ENCODE measurements around the gene PSMD10.
A peak's percentile ranks its signal among the peaks of the same experiment; 100 is the strongest.

Gene PSMD10

DNA sequence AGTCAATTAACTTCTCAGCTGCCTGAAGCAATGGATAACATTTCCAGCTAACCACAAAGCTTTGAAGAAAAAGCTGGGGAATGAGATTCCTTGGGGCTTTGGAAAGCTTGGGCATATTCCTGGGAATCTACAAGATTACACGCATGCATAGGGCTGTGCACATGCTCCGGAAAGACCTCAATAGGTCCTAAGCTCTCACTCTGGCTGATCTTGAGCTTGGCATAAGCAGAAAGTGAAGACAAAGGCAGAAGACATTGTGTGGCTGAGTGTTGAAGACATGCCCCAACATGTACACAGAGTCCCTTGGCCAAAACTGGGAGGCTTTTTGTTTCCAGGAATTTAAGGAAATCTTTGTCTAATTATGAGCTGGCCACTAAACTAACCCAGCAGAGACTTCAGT is 31.4 kb upstream of the PSMD10 start:
- no peak overlapping the region for H3K4me3 ChIP-seq (ENCODE audit: low read depth, low read length)
- H3K4me1 ChIP-seq (ENCODE audit: control insufficient read depth, insufficient read depth, low read length): peaks cover 27% of the 10 kb centered on the region
- H3K27ac ChIP-seq (ENCODE audit: low read depth, low read length): no peak overlapping the region
- H3K9ac ChIP-seq (ENCODE audit: low read depth, low read length): no peak overlapping the region
- no peaks in the 10 kb centered on the region for H3K36me3 ChIP-seq (ENCODE audit: control insufficient read depth, insufficient read depth, low read length)
- H3K27me3 ChIP-seq (ENCODE audit: control insufficient read depth, insufficient read depth, low read length): peaks cover 3% of the 10 kb centered on the region; the same call in 1 of the 2 replicates
- H3K9me3 ChIP-seq (ENCODE audit: control insufficient read depth, insufficient read depth, low read length): no peaks in the 10 kb centered on the region

DNA sequence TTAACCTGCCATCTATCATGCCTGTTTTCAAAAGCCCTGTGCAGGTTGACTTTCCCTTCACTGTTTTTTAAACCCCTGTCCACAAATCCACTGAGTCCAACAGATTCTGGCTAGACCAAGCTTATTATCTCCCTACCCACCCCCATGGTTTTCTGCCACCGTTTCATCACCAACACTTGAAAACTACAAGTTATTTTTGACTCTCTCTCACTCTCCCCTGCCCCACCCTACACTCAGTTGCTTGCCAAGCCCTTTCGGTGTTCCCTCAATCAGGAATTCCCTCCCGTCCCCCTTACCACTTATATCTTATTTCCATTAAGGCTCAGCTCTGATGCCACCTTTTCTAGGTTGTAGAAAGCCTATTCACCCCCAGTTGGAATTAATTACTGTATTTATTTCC is 29.9 kb upstream of the PSMD10 start:
- Histone ChIP-seq H3K9ac (ENCODE audit: low read depth, low read length) (no peak overlapping the region), H3K27ac (ENCODE audit: low read depth, low read length) (no peak overlapping the region), H3K9me3 (ENCODE audit: control insufficient read depth, insufficient read depth, low read length) (no peaks in the 10 kb centered on the region), H3K36me3 (ENCODE audit: control insufficient read depth, insufficient read depth, low read length) (no peaks in the 10 kb centered on the region), H3K27me3 (ENCODE audit: control insufficient read depth, insufficient read depth, low read length) (peaks cover 5% of the 10 kb centered on the region; the same call in 1 of the 2 replicates), H3K4me1 (ENCODE audit: control insufficient read depth, insufficient read depth, low read length) (peaks cover 14% of the 10 kb centered on the region), H3K4me3 (ENCODE audit: low read depth, low read length) (no peak overlapping the region)

DNA sequence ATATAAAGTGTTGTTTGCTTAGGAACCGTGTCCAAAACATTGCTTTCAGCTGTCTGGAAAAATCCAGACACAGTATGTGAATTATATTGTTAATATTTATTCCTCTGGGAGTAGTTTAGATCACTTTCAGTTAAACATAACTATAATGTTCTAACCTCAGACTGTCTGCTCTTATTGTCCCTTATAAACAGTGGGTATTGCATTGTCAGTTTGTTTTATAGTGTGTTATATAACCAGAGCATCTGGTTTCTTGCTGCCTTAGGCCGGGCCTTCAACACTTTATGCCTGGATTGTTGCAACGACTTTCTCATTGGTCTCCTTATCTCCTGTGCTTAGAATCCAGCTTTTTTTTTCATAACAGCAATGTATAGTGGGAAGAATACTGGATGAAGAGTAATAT is 26.6 kb upstream of the PSMD10 start:
- no peak overlapping the region for H3K9ac ChIP-seq (ENCODE audit: low read depth, low read length)
- peaks cover 11% of the 10 kb centered on the region for H3K4me1 ChIP-seq (ENCODE audit: control insufficient read depth, insufficient read depth, low read length)
- no peak overlapping the region for H3K4me3 ChIP-seq (ENCODE audit: low read depth, low read length)
- no peaks in the 10 kb centered on the region for H3K9me3 ChIP-seq (ENCODE audit: control insufficient read depth, insufficient read depth, low read length)
- H3K27ac ChIP-seq (ENCODE audit: low read depth, low read length): no peak overlapping the region
- peaks cover 5% of the 10 kb centered on the region; the same call in 1 of the 2 replicates for H3K27me3 ChIP-seq (ENCODE audit: control insufficient read depth, insufficient read depth, low read length)
- H3K36me3 ChIP-seq (ENCODE audit: control insufficient read depth, insufficient read depth, low read length): no peaks in the 10 kb centered on the region

DNA sequence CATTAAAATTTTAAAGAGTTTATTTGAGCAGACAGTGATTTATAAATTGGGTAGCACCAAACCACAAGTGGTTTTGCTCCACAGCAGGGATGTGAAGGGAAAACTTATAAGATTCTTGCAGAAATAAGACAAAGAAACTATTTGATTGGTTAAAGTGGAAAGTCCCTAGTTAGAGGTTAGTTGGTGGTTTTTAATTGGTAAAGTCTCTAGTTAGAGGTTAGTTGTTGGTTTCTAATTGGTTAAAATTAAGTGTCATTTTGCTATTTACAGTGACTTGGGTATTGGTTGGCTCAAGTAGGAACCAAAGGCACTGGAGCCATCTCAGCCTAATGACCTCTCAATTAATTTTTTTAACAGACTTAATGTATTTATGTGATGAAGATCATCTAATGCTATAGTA is 23.2 kb upstream of the PSMD10 start:
- Histone ChIP-seq H3K9me3 (ENCODE audit: control insufficient read depth, insufficient read depth, low read length) (no peaks in the 10 kb centered on the region), H3K27me3 (ENCODE audit: control insufficient read depth, insufficient read depth, low read length) (peaks cover 2% of the 10 kb centered on the region; the same call in 1 of the 2 replicates), H3K27ac (ENCODE audit: low read depth, low read length) (no peak overlapping the region), H3K4me3 (ENCODE audit: low read depth, low read length) (no peak overlapping the region), H3K9ac (ENCODE audit: low read depth, low read length) (no peak overlapping the region), H3K36me3 (ENCODE audit: control insufficient read depth, insufficient read depth, low read length) (no peaks in the 10 kb centered on the region), H3K4me1 (ENCODE audit: control insufficient read depth, insufficient read depth, low read length) (no peaks in the 10 kb centered on the region)

DNA sequence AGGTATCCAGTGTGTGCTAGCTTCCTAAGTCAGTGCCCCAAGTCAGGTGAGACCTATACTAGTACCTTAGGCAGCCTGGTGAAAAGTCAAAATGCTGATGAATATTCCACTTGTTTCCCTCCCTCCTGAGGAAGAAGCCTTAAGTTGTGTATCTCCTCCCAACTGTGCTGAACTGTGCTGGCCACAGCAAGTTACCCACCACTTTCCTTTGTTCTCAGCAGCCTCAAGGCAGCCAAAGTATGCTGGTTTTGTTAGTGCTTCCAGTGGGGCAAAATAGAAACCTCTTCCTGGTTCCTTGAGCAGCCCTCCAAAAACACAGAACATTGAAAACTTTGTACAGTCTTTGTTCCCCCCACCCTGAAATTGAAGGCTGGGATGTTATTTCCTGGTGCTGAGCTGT is 14.1 kb upstream of the PSMD10 start:
- no peaks in the 10 kb centered on the region for H3K36me3 ChIP-seq (ENCODE audit: control insufficient read depth, insufficient read depth, low read length)
- no peaks in the 10 kb centered on the region for H3K9me3 ChIP-seq (ENCODE audit: control insufficient read depth, insufficient read depth, low read length)
- no peak overlapping the region for H3K27ac ChIP-seq (ENCODE audit: low read depth, low read length)
- H3K27me3 ChIP-seq (ENCODE audit: control insufficient read depth, insufficient read depth, low read length): no peaks in the 10 kb centered on the region
- H3K4me1 ChIP-seq (ENCODE audit: control insufficient read depth, insufficient read depth, low read length): 0 out of 2 replicates have a peak, but pooled peaks cover 6% of the 10 kb centered on the region
- no peak overlapping the region for H3K9ac ChIP-seq (ENCODE audit: low read depth, low read length)
- no peak overlapping the region for H3K4me3 ChIP-seq (ENCODE audit: low read depth, low read length)

DNA sequence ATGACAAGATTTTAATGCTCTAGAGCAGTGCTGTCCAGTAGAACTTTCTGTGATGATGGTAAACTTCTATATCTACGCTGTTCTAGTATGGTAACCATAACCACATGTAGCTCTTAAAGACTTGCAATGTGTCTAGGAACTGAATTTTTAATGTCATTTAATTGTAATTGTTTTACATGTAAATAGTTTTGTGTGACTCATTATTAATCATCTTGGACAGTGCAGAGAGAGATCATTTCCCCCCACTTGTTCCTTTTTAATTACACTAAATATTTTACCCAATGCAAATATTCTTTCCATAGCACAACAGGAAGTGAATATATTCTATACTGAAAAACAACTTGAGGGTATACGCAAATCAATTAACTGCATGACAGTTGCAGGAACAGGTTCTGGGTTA is 6.0 kb upstream of the PSMD10 start:
- H3K4me1 ChIP-seq (ENCODE audit: control insufficient read depth, insufficient read depth, low read length): no peaks in the 10 kb centered on the region
- H3K27me3 ChIP-seq (ENCODE audit: control insufficient read depth, insufficient read depth, low read length): 0 out of 2 replicates have a peak, but pooled peaks cover 7% of the 10 kb centered on the region
- no peak overlapping the region for H3K9ac ChIP-seq (ENCODE audit: low read depth, low read length)
- H3K36me3 ChIP-seq (ENCODE audit: control insufficient read depth, insufficient read depth, low read length): no peaks in the 10 kb centered on the region
- no peak overlapping the region for H3K4me3 ChIP-seq (ENCODE audit: low read depth, low read length)
- H3K27ac ChIP-seq (ENCODE audit: low read depth, low read length): no peak overlapping the region
- no peaks in the 10 kb centered on the region for H3K9me3 ChIP-seq (ENCODE audit: control insufficient read depth, insufficient read depth, low read length)

DNA sequence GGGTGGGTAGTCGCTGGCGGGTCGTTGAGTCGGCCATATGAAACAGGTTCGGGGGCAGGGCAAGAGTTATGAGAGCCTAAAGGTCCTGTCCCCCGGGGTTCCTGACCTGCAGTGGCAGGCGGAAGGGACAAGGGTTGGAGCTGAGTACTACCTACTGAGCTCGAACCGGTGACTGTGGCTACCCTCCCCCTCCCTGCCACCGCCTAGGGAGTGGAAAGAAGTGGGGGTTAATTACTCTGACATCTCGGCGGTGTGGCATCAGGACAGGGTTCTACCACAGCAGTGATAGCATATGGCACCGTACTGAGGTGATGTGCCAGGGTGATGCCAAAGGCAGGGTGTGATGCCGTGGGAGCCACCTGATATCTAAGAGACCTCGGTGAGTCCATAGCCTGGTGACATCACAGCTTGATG is 543 bp upstream of the PSMD10 start:
- Histone ChIP-seq H3K9me3 (ENCODE audit: control insufficient read depth, insufficient read depth, low read length) (no peaks in the 10 kb centered on the region), H3K4me3 (ENCODE audit: low read depth, low read length) (peak overlapping the region; percentile 94), H3K9ac (ENCODE audit: low read depth, low read length) (no peak overlapping the region), H3K27me3 (ENCODE audit: control insufficient read depth, insufficient read depth, low read length) (0 out of 2 replicates have a peak, but pooled peaks cover 7% of the 10 kb centered on the region), H3K36me3 (ENCODE audit: control insufficient read depth, insufficient read depth, low read length) (peaks cover 20% of the 10 kb centered on the region), H3K4me1 (ENCODE audit: control insufficient read depth, insufficient read depth, low read length) (no peaks in the 10 kb centered on the region), H3K27ac (ENCODE audit: low read depth, low read length) (no peak overlapping the region)

DNA sequence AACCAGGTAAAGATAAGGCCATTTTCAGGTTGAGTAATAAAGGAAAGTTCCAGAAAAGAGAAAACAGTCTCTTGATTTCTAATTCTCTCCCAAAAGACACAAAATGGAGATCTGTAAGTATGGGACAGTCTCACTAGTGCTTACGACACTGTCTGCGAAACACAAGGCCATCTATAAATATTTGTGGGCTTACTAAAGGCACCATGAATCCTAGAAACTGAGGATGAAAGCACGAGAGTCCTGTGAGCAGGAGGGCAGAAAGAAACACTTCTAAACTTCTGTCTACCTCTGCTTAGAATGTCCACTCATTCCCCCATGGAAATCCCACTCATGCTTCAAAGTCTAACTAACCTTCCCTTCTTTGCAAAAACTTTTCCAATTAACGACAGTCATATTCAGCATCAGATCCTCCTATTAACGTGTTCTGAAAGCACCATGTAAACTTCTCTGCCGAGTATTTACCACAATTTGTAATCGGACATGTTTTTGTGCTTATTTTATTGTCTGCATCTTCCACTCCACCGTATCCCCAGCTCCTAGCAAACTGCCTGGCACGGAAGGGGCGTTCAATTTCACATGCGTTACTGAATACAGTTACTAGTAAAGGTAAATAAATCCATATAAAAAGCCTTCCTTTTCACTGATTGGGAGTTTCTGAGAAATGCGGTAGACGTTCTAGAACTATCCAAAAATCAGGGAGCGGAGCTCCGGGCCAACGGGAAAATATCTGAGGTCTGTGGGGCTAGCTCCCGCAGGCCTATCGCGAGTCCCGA is 665 bp downstream of the PSMD10 start:
- Histone ChIP-seq H3K27me3 (ENCODE audit: control insufficient read depth, insufficient read depth, low read length) (0 out of 2 replicates have a peak, but pooled peaks cover 7% of the 10 kb centered on the region), H3K4me1 (ENCODE audit: control insufficient read depth, insufficient read depth, low read length) (no peaks in the 10 kb centered on the region), H3K9me3 (ENCODE audit: control insufficient read depth, insufficient read depth, low read length) (no peaks in the 10 kb centered on the region), H3K4me3 (ENCODE audit: low read depth, low read length) (peak overlapping the region; percentile 94), H3K9ac (ENCODE audit: low read depth, low read length) (peak overlapping the region; percentile 86), H3K27ac (ENCODE audit: low read depth, low read length) (peak overlapping the region; percentile 85), H3K36me3 (ENCODE audit: control insufficient read depth, insufficient read depth, low read length) (peaks cover 32% of the 10 kb centered on the region)

DNA sequence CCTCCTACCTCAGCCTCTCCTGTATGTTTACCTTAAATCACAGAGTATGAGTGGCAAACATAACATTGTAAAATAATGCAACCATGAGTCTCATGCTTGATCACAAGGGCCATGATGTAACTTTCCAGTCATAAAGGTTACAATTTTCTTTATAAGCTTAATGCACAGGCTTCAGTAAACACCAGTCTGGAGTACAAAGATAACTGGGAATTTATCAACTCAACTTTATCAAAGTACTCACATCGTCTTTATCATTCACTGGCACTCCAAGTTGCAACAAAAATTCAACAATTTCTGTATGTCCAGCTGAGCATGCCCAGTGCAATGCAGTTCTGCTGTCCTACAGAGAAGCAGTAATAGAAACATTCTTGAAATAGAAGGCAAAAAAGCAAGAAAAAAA is 2.8 kb downstream of the PSMD10 start:
- no peaks in the 10 kb centered on the region for H3K4me1 ChIP-seq (ENCODE audit: control insufficient read depth, insufficient read depth, low read length)
- H3K4me3 ChIP-seq (ENCODE audit: low read depth, low read length): no peak overlapping the region
- no peak overlapping the region for H3K27ac ChIP-seq (ENCODE audit: low read depth, low read length)
- peaks cover 50% of the 10 kb centered on the region for H3K36me3 ChIP-seq (ENCODE audit: control insufficient read depth, insufficient read depth, low read length)
- H3K9ac ChIP-seq (ENCODE audit: low read depth, low read length): no peak overlapping the region
- H3K9me3 ChIP-seq (ENCODE audit: control insufficient read depth, insufficient read depth, low read length): no peaks in the 10 kb centered on the region
- 0 out of 2 replicates have a peak, but pooled peaks cover 4% of the 10 kb centered on the region for H3K27me3 ChIP-seq (ENCODE audit: control insufficient read depth, insufficient read depth, low read length)

DNA sequence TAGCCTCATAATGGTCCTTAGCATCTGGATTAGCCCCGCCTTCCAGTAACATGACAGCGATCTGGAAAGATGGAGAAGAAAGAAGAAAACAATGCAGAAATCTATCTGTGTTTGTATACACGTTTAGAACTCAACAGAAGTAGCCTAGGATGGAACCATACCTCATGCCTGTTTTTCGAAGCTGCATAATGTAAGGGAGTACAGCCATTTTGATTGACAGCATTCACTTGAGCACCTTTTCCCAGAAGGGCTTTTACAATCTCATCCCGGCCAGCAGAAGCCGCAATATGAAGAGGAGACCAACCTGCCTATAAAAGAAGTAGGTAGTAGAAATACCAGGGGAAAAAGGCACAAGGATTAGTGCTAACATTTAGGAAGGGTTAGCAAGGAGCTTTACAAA is 3.5 kb downstream of the PSMD10 start:
- Histone ChIP-seq H3K27me3 (ENCODE audit: control insufficient read depth, insufficient read depth, low read length) (no peaks in the 10 kb centered on the region), H3K36me3 (ENCODE audit: control insufficient read depth, insufficient read depth, low read length) (peaks cover 52% of the 10 kb centered on the region), H3K9ac (ENCODE audit: low read depth, low read length) (no peak overlapping the region), H3K9me3 (ENCODE audit: control insufficient read depth, insufficient read depth, low read length) (no peaks in the 10 kb centered on the region), H3K4me3 (ENCODE audit: low read depth, low read length) (no peak overlapping the region), H3K4me1 (ENCODE audit: control insufficient read depth, insufficient read depth, low read length) (no peaks in the 10 kb centered on the region), H3K27ac (ENCODE audit: low read depth, low read length) (no peak overlapping the region)

DNA sequence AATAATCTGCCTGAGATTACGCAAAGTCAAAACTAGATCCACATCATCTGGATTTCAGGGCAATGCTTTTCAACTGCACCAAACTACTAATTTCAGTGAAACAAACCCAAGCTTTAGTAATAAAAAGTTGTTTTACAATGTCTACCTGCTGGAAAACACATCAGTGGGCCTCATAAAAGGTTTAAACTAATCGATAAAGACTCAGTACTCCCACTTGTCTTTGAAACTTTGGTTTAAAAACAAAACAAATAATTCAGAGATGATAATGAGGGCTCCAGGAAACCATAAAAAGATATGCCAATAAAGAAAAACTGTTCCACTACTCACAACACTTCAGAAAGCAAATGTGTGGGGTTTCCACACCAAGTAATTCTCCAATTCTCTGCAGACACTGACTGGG is 10.2 kb downstream of the PSMD10 start:
- Histone ChIP-seq H3K9me3 (ENCODE audit: control insufficient read depth, insufficient read depth, low read length) (no peaks in the 10 kb centered on the region), H3K27ac (ENCODE audit: low read depth, low read length) (no peak overlapping the region), H3K9ac (ENCODE audit: low read depth, low read length) (no peak overlapping the region), H3K36me3 (ENCODE audit: control insufficient read depth, insufficient read depth, low read length) (peaks cover 24% of the 10 kb centered on the region), H3K4me1 (ENCODE audit: control insufficient read depth, insufficient read depth, low read length) (no peaks in the 10 kb centered on the region), H3K4me3 (ENCODE audit: low read depth, low read length) (no peak overlapping the region), H3K27me3 (ENCODE audit: control insufficient read depth, insufficient read depth, low read length) (no peaks in the 10 kb centered on the region; the same call in 1 of the 2 replicates)
